ENCODE measurements around the gene PDE11A. TPM values are rescaled to one million over a fixed set of nuclear protein-coding genes. Genes with fewer than 3 reads are reported as not detected.

PDE11A gene
- total RNA-seq, 1 experiment from 2014 or later, result 0.13 TPM

- Histone ChIP-seq H4K91ac (ENCODE audit: insufficient read length, low read depth, low read length) (no peak overlapping the region), H2AFZ (ENCODE audit: low read length) (no peak overlapping the region), H3K23ac (ENCODE audit: insufficient read length, low read depth, low read length) (no peak overlapping the region), H4K5ac (ENCODE audit: insufficient read length, low read depth, low read length) (no peak overlapping the region), H3K23me2 (ENCODE audit: insufficient read length, low read depth, low read length, poor library complexity, severe bottlenecking) (no peaks in the 10 kb centered on the region), H2BK5ac (ENCODE audit: insufficient read length, low read length) (no peak overlapping the region), H4K20me1 (ENCODE audit: control insufficient read depth, insufficient read depth, insufficient read length) (no peaks in the 10 kb centered on the region), H3K79me2 (ENCODE audit: insufficient read depth, low read length) (no peaks in the 10 kb centered on the region), H2BK12ac (ENCODE audit: insufficient read length, low read depth, low read length) (no peak overlapping the region), H3K27ac (ENCODE audit: insufficient read length, low read depth, low read length) (no peak overlapping the region), H3K4me2 (ENCODE audit: insufficient read depth, insufficient read length, low read length) (no peak overlapping the region), H2BK15ac (ENCODE audit: low read depth, low read length) (no peak overlapping the region), H3K9ac (ENCODE audit: extremely low read depth, insufficient read length, low read length) (no peak overlapping the region), H3T11ph (ENCODE audit: low read length) (no peak overlapping the region), H3K27me3 (ENCODE audit: insufficient read depth, low read length) (no peaks in the 10 kb centered on the region), H2BK20ac (ENCODE audit: low read depth, low read length, poor library complexity, severe bottlenecking) (no peak overlapping the region), H4K8ac (replicated peaks; ENCODE audit: insufficient read length, low read depth, low read length) (no peak overlapping the region), H2AK5ac (ENCODE audit: insufficient read length, low read length) (no peak overlapping the region), H3K14ac (ENCODE audit: insufficient read depth, low read length) (no peak overlapping the region; the same call in 1 of the 2 replicates), H3K79me1 (ENCODE audit: insufficient read depth, low read depth, low read length, poor library complexity, severe bottlenecking) (no peaks in the 10 kb centered on the region), H3K4ac (ENCODE audit: low read depth, low read length) (no peak overlapping the region), H2BK120ac (ENCODE audit: low read depth, low read length, poor library complexity, severe bottlenecking) (no peak overlapping the region), H3K56ac (ENCODE audit: insufficient read length, low read depth, low read length) (no peak overlapping the region), H3K9me3 (ENCODE audit: control insufficient read depth, low read depth, low read length) (no peaks in the 10 kb centered on the region), H3K4me1 (ENCODE audit: insufficient read depth, low read length) (no peaks in the 10 kb centered on the region), H3K18ac (ENCODE audit: insufficient read length, low read depth, low read length) (no peak overlapping the region)
- Mint-ChIP-seq H3K9me3 (no peaks in the 10 kb centered on the region), H3K27me3 (ENCODE audit: low read depth) (no peaks in the 10 kb centered on the region), H3K27ac (peak overlapping the region in 1 of 3 experiments; percentile 82; a peak in 3 of 7 replicates), H3K36me3 (ENCODE audit: insufficient read depth in 1 of 3, low read depth in 3 of 3) (no peaks in the 10 kb centered on the region), H3K4me3 (no peak overlapping the region), H3K4me1 (peaks cover 4 to 6% of the 10 kb centered on the region in 2 experiments; a peak in 3 of 4 replicates)
- DNase-seq, result no peak
- no peak for TF ChIP-seq CTCF (conservative IDR thresholded peaks at IDR 0.05)
- WGBS (ENCODE audit: extremely low coverage, insufficient read length, low lambda C conversion rate), result no CpG with 5 or more reads among the region's 5 CpGs
Observed at GRCh38 chr2:177897278-177897677, 175.3 kb downstream of the PDE11A start.
